GM18505 (cell line): ENCODE data around the gene KRTAP5-2.

Source experiments
- ATAC-seq: cut with Tn5 transposase; IDR thresholded peaks from one replicate; pipeline ENCODE4 v1.9.1; 2021; ENCODE audit not compliant: unreplicated experiment
- POLR2A ChIP-seq: IDR thresholded peaks from 4 replicates; pipeline ENCODE4 v1.6.1; 2011; ENCODE audit warnings: borderline replicate concordance; ENCODE audit not compliant: insufficient read depth, insufficient read length; ENCODE audit errors: extremely low read depth

Gene KRTAP5-2

GRCh38 chr11:1553808-1554594, 44.1 kb downstream of the KRTAP5-2 start:
- no peak for TF ChIP-seq POLR2A
- no peak for ATAC-seq

GRCh38 chr11:1549338-1550330, 48.5 kb downstream of the KRTAP5-2 start:
- no peak for TF ChIP-seq POLR2A
- ATAC-seq, result no peak

- no peak for TF ChIP-seq POLR2A
- ATAC-seq, result no peak
Observed at GRCh38 chr11:1548221-1549070, 49.6 kb downstream of the KRTAP5-2 start.

GRCh38 chr11:1547467-1548098, 50.5 kb downstream of the KRTAP5-2 start:
- no peak for TF ChIP-seq POLR2A
- ATAC-seq, result no peak
